Measurements from ENCODE around the gene COL28A1.
"Not testable (repeated sequence)": the region's sequence is repeated elsewhere in the genome, so short reads cannot be mapped to it uniquely, and the experiment has no call there.

Gene COL28A1

GRCh38 chr7:7408001-7408770 is 127.5 kb downstream of the COL28A1 start:
- DNase-seq, result no peak

GRCh38 chr7:7405461-7405860 is 130.2 kb downstream of the COL28A1 start:
- no peak for DNase-seq

DNA sequence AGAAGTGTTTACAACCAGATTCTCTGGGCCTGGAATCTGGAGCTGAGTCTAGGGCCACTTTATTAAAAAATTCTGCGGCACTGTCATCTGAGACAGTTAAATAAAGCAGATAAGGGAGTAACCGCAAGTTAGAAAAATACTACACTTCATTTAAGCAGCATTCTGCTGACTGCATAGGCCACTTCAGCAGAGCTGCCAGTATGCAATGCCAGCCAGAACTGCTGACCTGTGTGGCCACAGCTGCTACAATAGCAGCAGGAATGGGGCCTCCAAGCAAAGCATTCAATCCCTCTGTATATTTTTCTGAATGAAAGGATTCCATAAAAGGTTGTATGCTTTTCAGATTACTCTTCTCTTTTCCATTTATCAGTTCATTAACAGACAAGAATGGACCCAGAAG is 136.0 kb downstream of the COL28A1 start:
- no peak for DNase-seq

DNA sequence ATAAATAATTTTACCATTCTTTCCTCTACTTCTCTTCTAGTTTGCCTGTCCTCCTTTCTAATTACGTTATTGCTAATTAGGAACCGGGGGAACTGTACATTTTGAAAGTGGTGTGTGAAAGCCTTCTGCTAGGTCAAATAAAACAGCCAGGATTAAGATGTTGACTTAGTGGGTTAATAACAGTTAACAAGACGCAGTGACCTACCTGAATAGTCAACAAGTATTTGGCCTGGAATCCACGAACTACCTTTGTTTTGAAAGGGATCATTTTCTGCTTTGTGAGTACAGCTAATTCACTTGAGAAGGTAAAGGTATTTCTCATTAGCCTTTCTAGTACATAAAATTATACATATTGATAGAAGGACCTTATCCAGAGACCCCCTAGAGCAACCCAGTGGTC is 139.9 kb downstream of the COL28A1 start:
- no peak for DNase-seq

- not testable (repeated sequence) for DNase-seq
Measured at GRCh38 chr7:7388164-7388563, 147.5 kb downstream of the COL28A1 start.

GRCh38 chr7:7385421-7385820 is 150.3 kb downstream of the COL28A1 start:
- DNase-seq, result peak; percentile 62

DNA sequence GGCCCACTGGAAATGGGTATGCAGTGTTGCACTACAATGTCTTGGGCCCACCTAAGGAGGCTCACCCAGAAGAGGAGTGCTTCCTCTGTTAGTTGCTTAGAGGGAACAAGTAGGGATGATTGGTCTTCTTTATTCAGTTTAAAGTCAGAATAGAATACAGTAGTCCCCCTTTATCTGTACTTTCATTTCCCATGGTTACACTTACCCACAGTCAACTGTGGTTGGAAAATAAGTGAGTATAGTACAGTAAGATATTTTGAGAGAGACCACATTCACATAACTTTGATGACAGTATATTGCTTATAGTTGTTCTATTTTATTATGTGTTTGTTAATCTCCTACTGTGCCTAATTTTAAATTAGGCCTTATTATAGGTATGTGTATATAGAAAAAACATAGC is 151.4 kb downstream of the COL28A1 start:
- DNase-seq, result no peak

- DNase-seq, result no peak
Measured at GRCh38 chr7:7375538-7375937, 160.1 kb downstream of the COL28A1 start.

DNA sequence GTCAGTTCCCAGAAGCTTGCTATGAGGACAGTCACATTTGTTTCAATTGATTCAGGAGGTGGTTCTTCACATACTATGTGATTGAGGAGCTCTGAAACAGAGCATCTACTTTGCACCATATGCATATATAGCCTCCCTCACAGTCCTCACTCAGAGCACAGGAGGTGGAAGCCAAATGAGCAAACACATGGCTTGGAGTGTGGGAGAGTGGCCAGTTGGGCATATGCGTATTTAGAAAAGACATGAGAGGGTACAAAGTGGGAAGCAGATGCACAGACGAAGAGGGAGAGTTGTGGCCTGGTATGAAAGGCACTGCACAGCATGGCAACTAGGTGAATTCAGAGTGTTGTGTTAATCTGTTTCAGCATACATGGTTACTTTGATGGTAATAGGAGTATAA is 165.6 kb downstream of the COL28A1 start:
- DNase-seq, result no peak

DNA sequence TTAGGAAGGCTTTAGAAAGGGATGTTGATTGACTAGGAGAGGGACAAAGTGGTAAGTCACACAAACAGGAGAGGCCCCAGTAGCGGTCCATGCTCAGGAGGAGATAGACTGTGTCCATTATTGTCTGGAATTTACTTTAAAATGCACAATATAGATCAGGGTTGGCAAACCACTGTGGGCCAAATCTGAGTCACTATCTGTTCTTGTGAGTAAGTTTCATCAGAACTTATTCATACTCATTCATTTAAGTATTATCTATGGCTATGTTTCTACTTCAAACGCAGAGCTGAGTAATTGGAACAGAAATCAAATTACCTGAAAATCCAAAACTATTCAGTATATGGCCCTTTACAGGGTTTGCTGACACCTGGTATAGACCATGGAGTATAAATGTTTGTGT is 166.5 kb downstream of the COL28A1 start:
- DNase-seq, result no peak

DNA sequence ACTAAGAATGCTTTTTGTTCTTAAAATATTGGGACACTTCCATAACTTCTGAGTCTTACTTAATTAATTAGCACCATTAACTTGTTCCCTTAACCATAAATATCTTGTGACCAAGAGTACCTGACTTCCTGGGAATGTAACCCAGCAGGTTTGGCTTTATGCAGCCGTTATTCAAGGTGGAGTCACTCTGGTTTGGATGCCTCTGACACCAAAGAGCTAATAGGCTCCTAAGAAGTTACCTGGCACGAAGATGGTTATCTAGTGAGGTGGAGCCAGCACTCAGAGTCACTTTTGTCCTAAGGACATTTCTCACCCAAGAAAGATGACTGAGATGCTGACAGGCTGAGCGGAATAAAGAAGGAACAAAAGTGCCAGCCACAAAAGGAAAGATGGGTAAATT is 181.0 kb downstream of the COL28A1 start:
- no peak for DNase-seq

DNA sequence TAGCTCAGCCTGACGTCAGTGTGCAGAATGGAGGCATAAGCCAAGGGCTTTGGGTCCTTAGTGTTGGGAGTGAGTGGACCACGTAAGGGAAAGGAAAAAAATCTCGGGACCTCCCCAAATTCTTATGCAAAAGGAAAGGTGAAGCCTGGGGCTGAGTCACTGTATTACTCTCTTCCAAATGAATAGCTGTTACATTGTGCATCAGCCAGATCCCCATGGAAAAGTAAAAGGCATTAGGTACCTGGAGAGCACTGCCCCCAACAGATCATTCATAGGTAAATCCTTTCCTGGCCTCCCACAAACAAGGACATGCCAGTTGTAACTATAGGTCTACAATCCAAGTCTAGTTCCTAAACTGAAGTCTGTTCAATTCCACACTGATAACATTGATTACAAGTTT is 182.8 kb downstream of the COL28A1 start:
- DNase-seq, result no peak

DNA sequence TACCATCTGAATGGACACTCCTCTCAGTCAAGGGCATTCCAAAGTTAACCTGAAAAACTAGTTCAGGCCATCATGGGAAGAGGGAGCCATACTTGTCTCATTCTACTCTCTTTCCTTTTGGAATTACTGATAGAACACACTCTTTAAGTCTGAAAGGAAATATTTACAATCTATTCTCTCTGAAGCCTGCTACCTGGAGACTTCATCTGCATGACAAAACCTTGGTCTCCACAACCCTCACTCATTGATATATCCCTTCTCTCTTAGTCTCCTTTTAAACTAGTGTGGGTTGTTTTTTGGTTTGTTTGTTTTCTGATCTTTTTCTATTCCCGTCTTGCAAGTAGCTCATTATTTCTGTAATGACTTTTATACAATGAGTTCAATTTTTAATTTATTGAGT is 183.8 kb downstream of the COL28A1 start:
- no peak for DNase-seq

GRCh38 chr7:7351156-7351555 is 184.5 kb downstream of the COL28A1 start:
- no peak for DNase-seq

DNA sequence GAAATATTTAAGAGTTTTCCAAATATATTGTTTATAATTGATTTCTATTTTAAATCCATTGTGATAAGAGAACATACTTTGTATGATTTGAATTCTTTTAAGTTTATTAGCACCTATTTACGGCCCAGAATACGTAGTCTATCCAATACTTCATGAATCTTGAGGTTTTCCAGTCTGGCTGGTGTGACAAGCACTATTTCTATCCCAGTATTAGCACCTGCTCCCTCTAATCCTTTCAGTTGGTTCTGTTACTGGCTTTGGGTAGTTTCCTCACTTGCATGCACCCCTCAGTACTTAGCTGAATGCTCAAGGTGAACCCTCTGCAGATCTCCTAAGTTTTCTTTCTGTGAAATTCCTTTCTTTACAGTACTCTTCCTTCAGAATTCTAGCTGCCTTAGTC is 186.5 kb downstream of the COL28A1 start:
- no peak for DNase-seq

DNA sequence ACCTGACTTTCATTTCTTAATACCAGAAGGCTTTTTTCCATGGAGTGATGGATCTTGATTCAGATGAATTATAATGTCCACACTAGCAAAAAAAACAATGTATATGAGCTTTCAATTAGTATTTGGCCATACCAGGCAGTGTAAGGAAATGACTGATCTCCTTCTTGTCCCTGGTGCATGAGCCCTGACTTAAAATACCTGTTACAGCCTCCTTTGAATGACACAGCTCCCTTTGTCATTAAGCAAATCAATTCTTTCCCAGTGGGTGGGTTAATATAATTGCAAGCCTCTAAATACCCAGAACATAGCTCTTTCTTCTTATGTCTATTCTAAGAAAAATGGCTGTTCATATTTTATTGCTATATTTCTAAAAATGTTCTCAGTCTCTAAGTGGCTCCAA is 188.6 kb downstream of the COL28A1 start:
- no peak for DNase-seq

DNA sequence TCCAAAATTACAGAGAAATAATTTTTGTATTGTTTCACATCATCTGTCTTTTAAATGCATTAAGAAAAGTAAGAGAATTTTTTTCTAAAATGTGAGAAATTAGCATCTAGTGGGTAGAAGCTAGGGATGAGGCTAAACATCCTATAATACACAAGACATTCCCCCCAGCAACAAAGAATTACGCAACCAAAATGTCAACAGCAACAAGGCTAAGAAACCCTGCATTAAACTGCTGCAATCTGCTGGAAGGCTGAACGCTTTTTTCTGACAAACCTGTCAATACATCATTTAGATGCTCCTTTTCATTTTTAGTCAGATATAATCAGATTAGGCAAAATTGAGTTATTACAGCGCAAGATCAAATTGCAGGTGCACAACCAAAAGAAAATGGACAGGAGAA is 191.1 kb downstream of the COL28A1 start:
- no peak for DNase-seq

DNA sequence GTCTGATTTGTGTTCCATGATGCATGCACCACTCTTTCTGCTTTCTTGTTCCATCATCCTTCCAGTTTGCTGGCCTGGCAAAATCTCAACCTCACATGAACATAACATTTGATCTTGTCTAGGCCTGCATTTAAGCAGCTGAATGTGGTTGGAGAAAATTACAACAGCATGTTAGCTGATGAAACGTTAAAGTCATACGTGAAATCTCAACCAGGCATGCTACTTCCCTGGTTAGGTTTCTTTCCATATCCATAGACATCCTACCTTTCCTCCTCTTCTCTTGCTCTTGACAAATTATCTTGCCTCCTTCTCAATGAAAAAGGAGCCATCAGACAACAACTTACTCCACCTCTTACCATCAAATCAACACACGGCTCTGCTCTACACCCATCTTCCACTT is 199.8 kb downstream of the COL28A1 start:
- DNase-seq, result no peak

DNA sequence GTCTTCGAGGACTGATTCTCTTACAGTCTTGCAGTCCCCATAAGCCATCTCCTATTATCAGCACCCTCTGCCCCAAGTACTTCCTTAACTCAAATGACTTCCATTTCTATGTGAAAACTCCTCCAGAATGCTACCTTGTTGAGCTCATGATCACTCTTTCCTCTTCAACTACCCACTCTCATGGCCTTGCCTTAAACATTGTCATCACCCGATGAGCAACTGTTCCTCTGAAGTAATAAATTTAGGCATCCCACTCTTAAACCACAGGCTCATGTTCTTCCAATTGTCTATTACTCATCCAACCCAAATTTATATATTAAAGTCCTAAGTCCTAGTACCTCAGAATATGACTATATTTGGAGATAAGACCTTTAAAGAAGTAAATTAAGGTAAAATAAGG is 200.5 kb downstream of the COL28A1 start:
- peak; percentile 47 for DNase-seq

DNA sequence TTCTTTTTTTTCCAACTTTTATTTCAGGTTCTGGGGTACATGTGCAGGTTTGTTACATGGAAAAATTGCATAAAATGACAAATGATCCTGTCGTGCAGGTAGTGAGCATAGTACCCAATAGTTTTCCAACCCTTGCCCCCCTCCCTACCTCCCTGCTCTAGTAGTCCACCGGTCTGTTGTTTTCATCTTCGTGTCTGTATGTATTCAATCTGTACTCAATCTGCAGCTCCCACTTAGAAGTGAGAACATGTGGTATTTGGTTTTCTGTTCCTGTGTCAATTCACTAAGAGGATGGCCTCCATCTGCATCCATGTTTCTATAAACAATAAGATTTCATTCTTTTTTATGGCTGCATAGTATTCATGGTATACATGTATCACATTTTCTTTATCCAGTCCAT is 202.1 kb downstream of the COL28A1 start:
- no peak for DNase-seq

DNA sequence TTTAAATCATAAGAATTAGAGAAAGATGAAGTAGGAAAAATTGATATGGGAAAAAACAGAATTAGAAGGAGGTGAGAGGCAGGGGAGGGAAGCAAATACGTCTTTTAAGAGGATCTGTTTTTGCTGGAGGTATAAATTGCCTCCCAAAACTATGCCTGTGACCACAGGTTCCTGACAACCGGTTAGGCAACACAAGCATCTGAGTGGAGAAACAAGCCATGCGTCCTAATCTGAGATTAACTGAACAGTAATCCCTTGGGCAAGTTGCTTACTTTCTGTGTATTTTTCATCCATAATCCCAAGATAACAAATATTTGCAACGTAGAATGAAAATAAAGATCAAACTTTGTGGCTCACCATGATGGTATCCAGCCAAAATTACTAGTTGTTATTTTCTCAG is 204.2 kb downstream of the COL28A1 start:
- DNase-seq, result no peak

- DNase-seq, result no peak
Measured at GRCh38 chr7:7330997-7331396, 204.7 kb downstream of the COL28A1 start.

DNA sequence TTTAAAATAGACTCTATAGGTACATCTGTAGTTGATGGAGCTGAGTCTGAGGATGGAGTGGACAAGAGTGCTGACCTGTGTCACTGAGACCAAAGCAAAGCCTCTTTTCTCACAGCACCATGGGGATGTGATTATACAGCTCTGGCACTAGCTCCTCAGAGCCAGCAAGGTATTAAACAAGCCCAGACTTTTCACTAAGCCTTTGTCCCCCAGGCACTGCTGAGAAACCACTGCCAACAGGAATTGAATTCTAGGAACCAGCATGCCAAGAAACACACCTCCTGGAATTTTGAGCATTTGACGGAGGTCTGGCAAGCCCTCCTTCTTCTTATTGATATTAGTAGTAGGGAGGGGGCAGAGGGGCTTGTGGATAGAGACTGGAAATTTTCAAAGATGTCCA is 206.3 kb downstream of the COL28A1 start:
- no peak for DNase-seq

- no peak for DNase-seq
Measured at GRCh38 chr7:7327423-7327822, 208.2 kb downstream of the COL28A1 start.

- DNase-seq, result no peak
Measured at GRCh38 chr7:7324698-7325097, 211.0 kb downstream of the COL28A1 start.

All from suppressor macrophage treated with lipopolysaccharide for 4 hours (primary cell).